ENCODE measurements around the gene YBX3. TPM values are rescaled to one million over a fixed set of nuclear protein-coding genes. Genes with fewer than 3 reads are reported as not detected.

The YBX3 gene
- 248 to 289 TPM (median 263 TPM) in 5 replicates for total RNA-seq (2022; extraction: Qiagen RNA extraction; ENCODE audit: low read depth)

DNA sequence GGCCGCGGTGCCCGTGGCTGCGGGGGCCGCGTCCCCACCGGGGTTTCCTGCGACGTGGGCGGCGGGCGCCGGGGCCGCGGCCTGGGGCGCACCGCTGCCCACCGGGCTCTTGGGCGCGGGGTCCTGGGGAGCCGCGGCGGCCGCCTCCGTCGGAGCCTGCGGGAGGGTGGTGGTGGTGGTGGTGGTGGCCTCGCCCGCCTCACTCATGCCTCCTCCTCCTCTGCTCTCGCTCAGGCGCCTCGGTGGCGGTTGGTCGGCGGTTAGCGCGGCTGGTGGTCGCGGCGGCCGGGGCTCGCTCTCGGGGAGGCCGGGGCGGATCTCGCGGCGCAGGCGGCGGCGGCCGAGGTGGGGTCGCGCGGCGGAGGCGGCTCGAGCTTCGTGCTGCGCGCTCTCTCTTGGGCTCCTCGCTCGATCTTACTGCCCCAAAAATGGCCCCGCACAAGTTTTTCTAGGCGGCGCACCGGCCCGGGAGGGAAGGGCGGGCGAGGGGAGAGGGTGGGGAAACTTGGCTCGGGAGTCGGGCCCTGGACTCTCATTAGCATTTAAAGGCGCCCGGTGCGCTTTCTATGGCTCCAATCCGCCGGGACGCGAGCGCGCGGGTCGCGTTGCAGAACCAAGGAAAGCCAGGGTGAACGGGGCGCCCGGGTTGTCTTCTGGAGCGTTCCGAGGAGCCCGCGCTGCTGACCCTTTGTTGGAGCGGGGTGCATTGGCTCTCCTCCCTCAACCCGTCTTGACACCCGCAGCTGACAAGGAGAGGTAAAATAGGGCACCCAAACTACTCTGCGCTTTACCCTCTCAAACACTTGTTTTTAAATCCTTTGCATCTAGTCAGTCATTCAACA lies at the start of gene YBX3:
Gene YBX3, minus strand, starts transcription at position 419 of the 842 bp plus-strand sequence. Its CDS starts 212 bp downstream, at position 207.

DNA sequence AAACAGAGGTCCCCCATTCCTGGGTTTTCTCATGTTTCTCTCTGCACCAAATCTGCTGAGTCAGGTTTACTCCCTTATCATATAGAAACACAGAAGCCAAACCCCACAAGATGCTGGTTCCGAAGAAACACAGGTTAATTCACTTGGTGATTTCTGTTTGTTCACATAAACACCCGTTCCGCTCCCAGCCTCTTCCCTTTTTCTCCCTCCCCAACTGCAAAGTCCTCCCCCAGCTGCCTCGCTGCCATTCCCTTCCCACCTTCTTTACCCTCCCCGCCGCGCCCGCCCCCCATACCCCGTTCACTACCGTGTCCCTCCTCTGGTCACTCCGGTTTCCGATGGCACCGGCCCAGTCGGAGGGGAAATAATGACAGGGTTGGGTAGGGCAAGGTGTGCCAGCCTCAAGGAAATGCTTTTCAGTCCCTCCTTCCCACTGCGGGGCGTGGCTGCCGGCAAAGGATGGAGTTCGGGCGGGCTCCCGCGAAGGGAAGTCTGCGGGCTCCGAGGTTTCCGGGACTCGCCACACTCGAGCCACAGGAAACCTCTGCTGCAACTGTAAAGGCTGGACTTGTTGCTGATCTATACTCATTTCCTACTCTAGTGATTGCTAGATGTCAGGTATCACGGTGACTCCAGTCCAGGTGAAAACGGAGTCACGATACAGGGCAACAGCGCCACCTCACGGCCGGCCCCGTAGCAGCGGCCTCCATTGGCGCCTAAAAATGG lies 49.3 kb downstream of the YBX3 start, which contains the start of gene STYK1:
Gene STYK1, minus strand, starts transcription at position 394 of the 726 bp plus-strand sequence. CDS start 39,434 bp downstream, outside the sequence.

Other genes starting within 250 kb of the YBX3 start
- gene EIF2S3B, start 217.4 kb downstream of the YBX3 start, total RNA-seq (2022; extraction: Qiagen RNA extraction; ENCODE audit: low read depth): 0.45 to 1.2 TPM (median 0.67 TPM) in 5 replicates
- gene MAGOHB, start 109.7 kb downstream of the YBX3 start, total RNA-seq (2022; extraction: Qiagen RNA extraction; ENCODE audit: low read depth): 46.2 to 69.7 TPM (median 56.1 TPM) in 5 replicates
- 0.12 to 0.76 TPM (median 0.23 TPM) in 5 replicates for gene STYK1, start 49.3 kb downstream of the YBX3 start, total RNA-seq (2022; extraction: Qiagen RNA extraction; ENCODE audit: low read depth)
- not detected in 5 replicates for gene TAS2R7, start 79.3 kb upstream of the YBX3 start, total RNA-seq (2022; extraction: Qiagen RNA extraction; ENCODE audit: low read depth)
- not detected in 5 replicates for gene TAS2R8, start 84.0 kb upstream of the YBX3 start, total RNA-seq (2022; extraction: Qiagen RNA extraction; ENCODE audit: low read depth)
- not detected in 5 replicates for gene TAS2R9, start 86.8 kb upstream of the YBX3 start, total RNA-seq (2022; extraction: Qiagen RNA extraction; ENCODE audit: low read depth)
- gene TAS2R10, start 103.0 kb upstream of the YBX3 start, total RNA-seq (2022; extraction: Qiagen RNA extraction; ENCODE audit: low read depth): 0.05 TPM in 1 of 5 replicates, not detected in the others
- 1.5 to 4.3 TPM (median 3.3 TPM) in 5 replicates for gene PRR4, start 126.2 kb upstream of the YBX3 start, total RNA-seq (2022; extraction: Qiagen RNA extraction; ENCODE audit: low read depth)
- gene PRH1, start 160.9 kb upstream of the YBX3 start, total RNA-seq (2022; extraction: Qiagen RNA extraction; ENCODE audit: low read depth): 1.6 to 3.8 TPM (median 3.1 TPM) in 5 replicates
- not detected in 5 replicates for gene TAS2R13, start 186.2 kb upstream of the YBX3 start, total RNA-seq (2022; extraction: Qiagen RNA extraction; ENCODE audit: low read depth)
- 0.24 to 0.34 TPM (median 0.31 TPM) in 3 of 5 replicates, not detected in the others for gene PRH2, start 205.9 kb upstream of the YBX3 start, total RNA-seq (2022; extraction: Qiagen RNA extraction; ENCODE audit: low read depth)
- 0.57 to 0.98 TPM (median 0.75 TPM) in 5 replicates for gene TAS2R14, start 215.9 kb upstream of the YBX3 start, total RNA-seq (2022; extraction: Qiagen RNA extraction; ENCODE audit: low read depth)

All from A549 treated with CpdA at 1 μM for 4 hours (cell line).